ENCODE data around the gene GUCY1A1. TPM values are rescaled to one million over a fixed set of nuclear protein-coding genes. Genes with fewer than 3 reads are reported as not detected.

Gene GUCY1A1
- total RNA-seq, 2 experiments from 2014 or later, result not detected

GRCh38 chr4:155773196-155773800 is 106.7 kb downstream of the GUCY1A1 start:
- POLR2A ChIA-PET, result interaction anchor here (0.7 kb wide), 1 partner anchor 1164 kb away, joined by 4 read pairs; no protein-coding TSS in a partner anchor
- DNase-seq (ENCODE audit: low spot score), result no peak
- Histone ChIP-seq H3K4me3 (ENCODE audit: low read depth, low read length, poor library complexity, severe bottlenecking) (no peak overlapping the region), H3K27ac (ENCODE audit: low read depth, low read length, poor library complexity, severe bottlenecking) (no peak overlapping the region), H3K4me2 (ENCODE audit: low read length) (no peak overlapping the region), H2AFZ (ENCODE audit: low read length) (no peak overlapping the region), H3K9me2 (ENCODE audit: insufficient read depth, low read length) (no peaks in the 10 kb centered on the region), H3K36me3 (ENCODE audit: insufficient read depth, low read length) (no peaks in the 10 kb centered on the region), H4K20me1 (ENCODE audit: insufficient read depth, low read length) (no peaks in the 10 kb centered on the region), H3K4me1 (ENCODE audit: insufficient read depth, low read length, poor library complexity, severe bottlenecking) (no peaks in the 10 kb centered on the region), H3K79me2 (ENCODE audit: insufficient read depth, low read depth, low read length) (no peaks in the 10 kb centered on the region), H3K9me3 (ENCODE audit: low read length) (no peaks in the 10 kb centered on the region)
- intact Hi-C loops (cut with micrococcal nuclease; ENCODE audit: unreplicated experiment), result no loop called here
- CTCF ChIA-PET (ENCODE audit: unreplicated experiment), result no interaction called here
- TF ChIP-seq CTCF (conservative IDR thresholded peaks at IDR 0.05; ENCODE audit: low read length), result no peak
- no peak for TF ChIP-seq EZH2phosphoT487 (IDR thresholded peaks at IDR 0.05; ENCODE audit: borderline replicate concordance, low read depth, low read length)
- BruUV-seq (replicated peaks), result no TSS peak

GRCh38 chr4:155774033-155774432 is 107.4 kb downstream of the GUCY1A1 start:
- Histone ChIP-seq H3K4me1 (ENCODE audit: insufficient read depth, low read length, poor library complexity, severe bottlenecking) (no peaks in the 10 kb centered on the region), H3K4me3 (ENCODE audit: low read depth, low read length, poor library complexity, severe bottlenecking) (no peak overlapping the region), H2AFZ (ENCODE audit: low read length) (no peak overlapping the region), H3K79me2 (ENCODE audit: insufficient read depth, low read depth, low read length) (no peaks in the 10 kb centered on the region), H3K9me3 (ENCODE audit: low read length) (no peaks in the 10 kb centered on the region), H3K9me2 (ENCODE audit: insufficient read depth, low read length) (no peaks in the 10 kb centered on the region), H3K4me2 (ENCODE audit: low read length) (no peak overlapping the region), H3K36me3 (ENCODE audit: insufficient read depth, low read length) (no peaks in the 10 kb centered on the region), H3K27ac (ENCODE audit: low read depth, low read length, poor library complexity, severe bottlenecking) (no peak overlapping the region), H4K20me1 (ENCODE audit: insufficient read depth, low read length) (no peaks in the 10 kb centered on the region)
- POLR2A ChIA-PET, result no interaction called here
- DNase-seq (ENCODE audit: low spot score), result no peak
- intact Hi-C loops (cut with micrococcal nuclease; ENCODE audit: unreplicated experiment), result no loop called here
- TF ChIP-seq CTCF (conservative IDR thresholded peaks at IDR 0.05; ENCODE audit: low read length), result no peak
- TF ChIP-seq EZH2phosphoT487 (IDR thresholded peaks at IDR 0.05; ENCODE audit: borderline replicate concordance, low read depth, low read length), result no peak
- CTCF ChIA-PET (ENCODE audit: unreplicated experiment), result no interaction called here
- no TSS peak for BruUV-seq (replicated peaks)

- ChIA-PET POLR2A (interaction anchor here (0.6 kb wide), 1 partner anchor 1079 kb away, joined by 3 read pairs; no protein-coding TSS in a partner anchor), CTCF (ENCODE audit: unreplicated experiment) (no interaction called here)
- Histone ChIP-seq H3K9me3 (ENCODE audit: low read length) (no peaks in the 10 kb centered on the region), H4K20me1 (ENCODE audit: insufficient read depth, low read length) (no peaks in the 10 kb centered on the region), H3K4me3 (ENCODE audit: low read depth, low read length, poor library complexity, severe bottlenecking) (no peak overlapping the region), H3K4me2 (ENCODE audit: low read length) (no peak overlapping the region), H3K4me1 (ENCODE audit: insufficient read depth, low read length, poor library complexity, severe bottlenecking) (no peaks in the 10 kb centered on the region), H3K79me2 (ENCODE audit: insufficient read depth, low read depth, low read length) (no peaks in the 10 kb centered on the region), H3K9me2 (ENCODE audit: insufficient read depth, low read length) (no peaks in the 10 kb centered on the region), H2AFZ (ENCODE audit: low read length) (no peak overlapping the region), H3K36me3 (ENCODE audit: insufficient read depth, low read length) (no peaks in the 10 kb centered on the region), H3K27ac (ENCODE audit: low read depth, low read length, poor library complexity, severe bottlenecking) (no peak overlapping the region)
- BruUV-seq (replicated peaks), result no TSS peak
- TF ChIP-seq EZH2phosphoT487 (IDR thresholded peaks at IDR 0.05; ENCODE audit: borderline replicate concordance, low read depth, low read length) (no peak), CTCF (conservative IDR thresholded peaks at IDR 0.05; ENCODE audit: low read length) (no peak)
- intact Hi-C loops (cut with micrococcal nuclease; ENCODE audit: unreplicated experiment), result no loop called here
- no peak for DNase-seq (ENCODE audit: low spot score)
Observed at GRCh38 chr4:155777971-155778735, 111.5 kb downstream of the GUCY1A1 start.
